Measurements from ENCODE around the gene CXCL14. TPM values are rescaled to one million over a fixed set of nuclear protein-coding genes. Genes with fewer than 3 reads are reported as not detected.

Gene CXCL14
- total RNA-seq, 1 donor from 2014 or later: 62.1 TPM

DNA sequence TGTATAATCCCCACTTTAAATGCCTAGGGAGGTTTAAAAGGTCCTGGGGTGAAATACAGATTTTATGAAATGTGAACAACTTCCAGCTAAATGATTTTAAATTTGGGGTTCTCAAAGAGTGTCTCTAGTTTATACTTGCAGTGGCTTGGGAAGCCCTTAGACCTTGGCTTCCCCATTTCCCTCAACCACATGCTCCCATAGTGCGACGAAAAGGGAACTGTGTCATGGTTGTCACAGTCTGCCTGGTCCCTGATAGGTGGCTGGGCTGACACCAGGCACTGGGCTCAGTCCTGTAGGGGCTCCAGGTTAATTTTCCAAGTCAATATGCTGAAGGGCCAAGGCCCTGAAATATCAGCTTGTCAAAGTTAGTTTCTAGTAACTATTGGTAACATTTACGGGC, 10.4 kb upstream of the CXCL14 start:
- Histone ChIP-seq H3K36me3 (no peaks in the 10 kb centered on the region), H3K27ac (no peak overlapping the region), H3K27me3 (no peaks in the 10 kb centered on the region), H3K4me1 (no peaks in the 10 kb centered on the region), H3K9me3 (no peaks in the 10 kb centered on the region), H3K4me3 (no peak overlapping the region)
- no peak for DNase-seq (ENCODE audit: extremely low spot score in 2 of 2)
- intact Hi-C loops (cut with DNase I): no loop called here
- TF ChIP-seq POLR2AphosphoS5 (IDR thresholded peaks at IDR 0.05; ENCODE audit: insufficient read depth in 1 of 2, low read depth in 1 of 2) (no peak), CTCF (IDR thresholded peaks at IDR 0.05) (no peak), POLR2A (IDR thresholded peaks at IDR 0.05) (no peak)

- Histone ChIP-seq H3K4me1 (no peaks in the 10 kb centered on the region), H3K4me3 (no peak overlapping the region)
- TF ChIP-seq CTCF (IDR thresholded peaks at IDR 0.05): no peak
- no peak for TF ChIP-seq POLR2A (IDR thresholded peaks at IDR 0.05)
- no peak for TF ChIP-seq POLR2AphosphoS5 (IDR thresholded peaks at IDR 0.05; ENCODE audit: insufficient read depth in 1 of 2, low read depth in 1 of 2)
These were observed 9.2 kb upstream of the CXCL14 start for GRCh38 chr5:135587721-135588663.

GRCh38 chr5:135584918-135585317, 6.1 kb upstream of the CXCL14 start:
- intact Hi-C loops (cut with DNase I): no loop called here

More at GRCh38 chr5:135587721-135588663, 9.2 kb upstream of the CXCL14 start:
- Histone ChIP-seq H3K27ac (no peak overlapping the region), H3K27me3 (no peaks in the 10 kb centered on the region), H3K36me3 (no peaks in the 10 kb centered on the region), H3K9me3 (no peaks in the 10 kb centered on the region)
- intact Hi-C loops (cut with DNase I): no loop called here
- DNase-seq (ENCODE audit: extremely low spot score in 2 of 2): no peak

GRCh38 chr5:135584276-135584675, 5.5 kb upstream of the CXCL14 start:
- DNase-seq (ENCODE audit: extremely low spot score in 2 of 2): no peak
- Histone ChIP-seq H3K27me3 (no peaks in the 10 kb centered on the region), H3K4me3 (no peak overlapping the region), H3K27ac (no peak overlapping the region), H3K4me1 (no peaks in the 10 kb centered on the region), H3K9me3 (no peaks in the 10 kb centered on the region), H3K36me3 (no peaks in the 10 kb centered on the region)
- TF ChIP-seq POLR2AphosphoS5 (IDR thresholded peaks at IDR 0.05; ENCODE audit: insufficient read depth in 1 of 2, low read depth in 1 of 2): no peak
- TF ChIP-seq POLR2A (IDR thresholded peaks at IDR 0.05): no peak
- no peak for TF ChIP-seq CTCF (IDR thresholded peaks at IDR 0.05)
- intact Hi-C loops (cut with DNase I): no loop called here

More at GRCh38 chr5:135584918-135585317, 6.1 kb upstream of the CXCL14 start:
- DNase-seq (ENCODE audit: extremely low spot score in 2 of 2): no peak
- no peaks in the 10 kb centered on the region for H3K4me1 ChIP-seq
- no peaks in the 10 kb centered on the region for H3K9me3 ChIP-seq
- no peak overlapping the region for H3K27ac ChIP-seq
- no peak overlapping the region for H3K4me3 ChIP-seq
- H3K27me3 ChIP-seq: no peaks in the 10 kb centered on the region
- no peaks in the 10 kb centered on the region for H3K36me3 ChIP-seq
- TF ChIP-seq CTCF (IDR thresholded peaks at IDR 0.05) (no peak), POLR2AphosphoS5 (IDR thresholded peaks at IDR 0.05; ENCODE audit: insufficient read depth in 1 of 2, low read depth in 1 of 2) (no peak), POLR2A (IDR thresholded peaks at IDR 0.05) (no peak)
